Measurements from ENCODE around the gene PRKCE.

The PRKCE gene

GRCh38 chr2:46007412-46007811 lies 355.9 kb downstream of the PRKCE start:
- no peak overlapping the region for H4K5ac ChIP-seq (ENCODE audit: low read length)
- no peak overlapping the region for H4K8ac ChIP-seq (ENCODE audit: low read depth, low read length)
- H3K79me1 ChIP-seq (ENCODE audit: low read length) = no peaks in the 10 kb centered on the region
- no peak for DNase-seq
- no peak overlapping the region for H2BK15ac ChIP-seq (replicated peaks; ENCODE audit: low read depth)
- no peaks in the 10 kb centered on the region for H3K79me2 ChIP-seq (ENCODE audit: control insufficient read depth, insufficient read depth, low read length)
- H2BK120ac ChIP-seq (ENCODE audit: low read depth, low read length) = no peak overlapping the region
- H3K27ac ChIP-seq (ENCODE audit: low read depth, low read length) = no peak overlapping the region
- no peak overlapping the region for H2AK5ac ChIP-seq (ENCODE audit: low read length)
- H3K23ac ChIP-seq (ENCODE audit: low read length) = no peak overlapping the region
- H3K4me3 ChIP-seq (ENCODE audit: low read length) = no peak overlapping the region
- H3K27me3 ChIP-seq (ENCODE audit: insufficient read depth, low read length, poor library complexity) = no peaks in the 10 kb centered on the region
- no CpG with 5 or more reads among the region's 11 CpGs for WGBS (ENCODE audit: extremely low coverage, insufficient coverage, low lambda C conversion rate)
- H3K18ac ChIP-seq (ENCODE audit: low read length) = no peak overlapping the region
- H2BK5ac ChIP-seq (ENCODE audit: low read length) = no peak overlapping the region
- no peak overlapping the region for H3K4me2 ChIP-seq (ENCODE audit: low read length)
- H3K36me3 ChIP-seq (ENCODE audit: control insufficient read depth, insufficient read depth, low read length) = no peaks in the 10 kb centered on the region
- H3K9ac ChIP-seq (ENCODE audit: low read length) = no peak overlapping the region
- H3K4me1 ChIP-seq (ENCODE audit: control insufficient read depth, low read depth, low read length) = no peaks in the 10 kb centered on the region
- H3K56ac ChIP-seq (ENCODE audit: low read length) = no peak overlapping the region
- no peak overlapping the region for H3K4ac ChIP-seq (ENCODE audit: low read depth, low read length)

- Histone ChIP-seq H3K56ac (ENCODE audit: low read length) (no peak overlapping the region), H3K79me1 (ENCODE audit: low read length) (no peaks in the 10 kb centered on the region), H3K23ac (ENCODE audit: low read length) (no peak overlapping the region), H3K27ac (ENCODE audit: low read depth, low read length) (no peak overlapping the region), H3K79me2 (ENCODE audit: control insufficient read depth, insufficient read depth, low read length) (no peaks in the 10 kb centered on the region), H3K9ac (ENCODE audit: low read length) (no peak overlapping the region), H4K8ac (ENCODE audit: low read depth, low read length) (no peak overlapping the region), H3K4me1 (ENCODE audit: control insufficient read depth, low read depth, low read length) (no peaks in the 10 kb centered on the region), H3K4me3 (ENCODE audit: low read length) (no peak overlapping the region), H3K4ac (ENCODE audit: low read depth, low read length) (no peak overlapping the region), H2BK120ac (ENCODE audit: low read depth, low read length) (no peak overlapping the region), H3K4me2 (ENCODE audit: low read length) (no peak overlapping the region), H3K36me3 (ENCODE audit: control insufficient read depth, insufficient read depth, low read length) (no peaks in the 10 kb centered on the region), H3K18ac (ENCODE audit: low read length) (no peak overlapping the region), H2AK5ac (ENCODE audit: low read length) (no peak overlapping the region), H3K27me3 (ENCODE audit: insufficient read depth, low read length, poor library complexity) (no peaks in the 10 kb centered on the region), H4K5ac (ENCODE audit: low read length) (no peak overlapping the region), H2BK15ac (replicated peaks; ENCODE audit: low read depth) (no peak overlapping the region), H2BK5ac (ENCODE audit: low read length) (no peak overlapping the region)
- no peak for DNase-seq
- WGBS (ENCODE audit: extremely low coverage, insufficient coverage, low lambda C conversion rate) = no CpG with 5 or more reads among the region's 5 CpGs
Observed at GRCh38 chr2:46008091-46008870, 356.8 kb downstream of the PRKCE start.

GRCh38 chr2:46009315-46009714 lies 357.8 kb downstream of the PRKCE start:
- Histone ChIP-seq H2BK15ac (replicated peaks; ENCODE audit: low read depth) (no peak overlapping the region), H3K4ac (ENCODE audit: low read depth, low read length) (no peak overlapping the region), H3K18ac (ENCODE audit: low read length) (no peak overlapping the region), H3K79me1 (ENCODE audit: low read length) (no peaks in the 10 kb centered on the region), H3K56ac (ENCODE audit: low read length) (no peak overlapping the region), H3K27ac (ENCODE audit: low read depth, low read length) (no peak overlapping the region), H3K23ac (ENCODE audit: low read length) (no peak overlapping the region), H2BK120ac (ENCODE audit: low read depth, low read length) (no peak overlapping the region), H3K27me3 (ENCODE audit: insufficient read depth, low read length, poor library complexity) (no peaks in the 10 kb centered on the region), H3K79me2 (ENCODE audit: control insufficient read depth, insufficient read depth, low read length) (no peaks in the 10 kb centered on the region), H3K36me3 (ENCODE audit: control insufficient read depth, insufficient read depth, low read length) (no peaks in the 10 kb centered on the region), H3K4me3 (ENCODE audit: low read length) (no peak overlapping the region), H3K4me2 (ENCODE audit: low read length) (no peak overlapping the region), H4K5ac (ENCODE audit: low read length) (no peak overlapping the region), H3K4me1 (ENCODE audit: control insufficient read depth, low read depth, low read length) (no peaks in the 10 kb centered on the region), H4K8ac (ENCODE audit: low read depth, low read length) (no peak overlapping the region), H3K9ac (ENCODE audit: low read length) (no peak overlapping the region), H2AK5ac (ENCODE audit: low read length) (no peak overlapping the region), H2BK5ac (ENCODE audit: low read length) (no peak overlapping the region)
- no peak for DNase-seq
- WGBS (ENCODE audit: extremely low coverage, insufficient coverage, low lambda C conversion rate) = no CpG with 5 or more reads among the region's 2 CpGs

- no peak overlapping the region for H4K8ac ChIP-seq (ENCODE audit: low read depth, low read length)
- no peak overlapping the region for H2BK120ac ChIP-seq (ENCODE audit: low read depth, low read length)
- H2BK5ac ChIP-seq (ENCODE audit: low read length) = no peak overlapping the region
- H2AK5ac ChIP-seq (ENCODE audit: low read length) = no peak overlapping the region
- no peak overlapping the region for H3K4me2 ChIP-seq (ENCODE audit: low read length)
- H3K79me2 ChIP-seq (ENCODE audit: control insufficient read depth, insufficient read depth, low read length) = no peaks in the 10 kb centered on the region
- no peaks in the 10 kb centered on the region for H3K79me1 ChIP-seq (ENCODE audit: low read length)
- no peak overlapping the region for H2BK15ac ChIP-seq (replicated peaks; ENCODE audit: low read depth)
- no peaks in the 10 kb centered on the region for H3K27me3 ChIP-seq (ENCODE audit: insufficient read depth, low read length, poor library complexity)
- no peak overlapping the region for H3K9ac ChIP-seq (ENCODE audit: low read length)
- H4K5ac ChIP-seq (ENCODE audit: low read length) = no peak overlapping the region
- H3K4me3 ChIP-seq (ENCODE audit: low read length) = no peak overlapping the region
- H3K36me3 ChIP-seq (ENCODE audit: control insufficient read depth, insufficient read depth, low read length) = no peaks in the 10 kb centered on the region
- no peak for DNase-seq
- WGBS (ENCODE audit: extremely low coverage, insufficient coverage, low lambda C conversion rate) = no CpG with 5 or more reads among the region's 2 CpGs
- H3K23ac ChIP-seq (ENCODE audit: low read length) = no peak overlapping the region
- no peak overlapping the region for H3K18ac ChIP-seq (ENCODE audit: low read length)
- H3K4me1 ChIP-seq (ENCODE audit: control insufficient read depth, low read depth, low read length) = no peaks in the 10 kb centered on the region
- no peak overlapping the region for H3K27ac ChIP-seq (ENCODE audit: low read depth, low read length)
- no peak overlapping the region for H3K56ac ChIP-seq (ENCODE audit: low read length)
- no peak overlapping the region for H3K4ac ChIP-seq (ENCODE audit: low read depth, low read length)
Observed at GRCh38 chr2:46009772-46010171, 358.3 kb downstream of the PRKCE start.

GRCh38 chr2:46010223-46010924 lies 358.9 kb downstream of the PRKCE start:
- Histone ChIP-seq H2AK5ac (ENCODE audit: low read length) (no peak overlapping the region), H4K5ac (ENCODE audit: low read length) (no peak overlapping the region), H3K18ac (ENCODE audit: low read length) (no peak overlapping the region), H3K27ac (ENCODE audit: low read depth, low read length) (no peak overlapping the region), H3K4ac (ENCODE audit: low read depth, low read length) (no peak overlapping the region), H3K4me3 (ENCODE audit: low read length) (no peak overlapping the region), H4K8ac (ENCODE audit: low read depth, low read length) (no peak overlapping the region), H3K79me1 (ENCODE audit: low read length) (no peaks in the 10 kb centered on the region), H2BK5ac (ENCODE audit: low read length) (no peak overlapping the region), H3K4me2 (ENCODE audit: low read length) (no peak overlapping the region), H3K36me3 (ENCODE audit: control insufficient read depth, insufficient read depth, low read length) (no peaks in the 10 kb centered on the region), H2BK120ac (ENCODE audit: low read depth, low read length) (no peak overlapping the region), H3K79me2 (ENCODE audit: control insufficient read depth, insufficient read depth, low read length) (no peaks in the 10 kb centered on the region), H3K23ac (ENCODE audit: low read length) (no peak overlapping the region), H2BK15ac (replicated peaks; ENCODE audit: low read depth) (no peak overlapping the region), H3K4me1 (ENCODE audit: control insufficient read depth, low read depth, low read length) (peaks cover 3% of the 10 kb centered on the region), H3K27me3 (ENCODE audit: insufficient read depth, low read length, poor library complexity) (no peaks in the 10 kb centered on the region), H3K56ac (ENCODE audit: low read length) (no peak overlapping the region), H3K9ac (ENCODE audit: low read length) (no peak overlapping the region)
- no CpG with 5 or more reads among the region's 5 CpGs for WGBS (ENCODE audit: extremely low coverage, insufficient coverage, low lambda C conversion rate)
- DNase-seq = no peak
